ENCODE measurements around the gene KIF5C.

KIF5C gene

DNA sequence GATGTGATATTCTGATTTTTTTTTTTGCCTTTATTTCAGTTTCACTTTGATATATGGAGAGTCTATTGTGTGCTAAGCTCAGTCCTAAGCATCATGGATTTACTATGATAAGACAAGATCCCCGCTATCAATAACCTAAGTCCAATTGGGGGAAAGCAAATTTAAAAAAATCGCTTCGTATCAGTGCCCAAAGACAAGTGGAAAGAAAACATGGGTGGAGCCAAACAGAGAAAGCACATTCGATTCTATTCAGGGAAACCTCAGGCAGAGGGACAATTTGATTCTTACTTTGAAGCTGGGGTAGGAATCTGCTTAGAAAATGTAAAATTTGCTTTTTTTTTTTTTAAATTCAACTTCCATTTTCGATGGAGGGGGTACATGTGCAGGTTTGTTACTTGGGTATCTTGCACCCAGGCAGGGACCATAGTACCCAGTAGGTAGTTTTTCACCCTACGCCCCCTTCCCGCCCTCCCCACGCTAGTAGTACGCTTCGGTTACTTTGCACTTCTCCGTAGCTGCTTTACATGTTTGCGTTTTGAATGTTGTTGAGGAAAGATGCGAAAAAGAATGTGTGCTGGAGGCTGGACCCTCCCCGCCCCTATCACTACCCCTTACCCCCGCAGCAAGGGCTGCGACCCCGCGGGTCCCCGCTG, 12.4 kb downstream of the KIF5C start:
- no peak for DNase-seq (ENCODE audit: low spot score)

- peak; percentile 28 for DNase-seq (ENCODE audit: low spot score)
Measured at GRCh38 chr2:148888003-148888501, 13.0 kb downstream of the KIF5C start.

DNA sequence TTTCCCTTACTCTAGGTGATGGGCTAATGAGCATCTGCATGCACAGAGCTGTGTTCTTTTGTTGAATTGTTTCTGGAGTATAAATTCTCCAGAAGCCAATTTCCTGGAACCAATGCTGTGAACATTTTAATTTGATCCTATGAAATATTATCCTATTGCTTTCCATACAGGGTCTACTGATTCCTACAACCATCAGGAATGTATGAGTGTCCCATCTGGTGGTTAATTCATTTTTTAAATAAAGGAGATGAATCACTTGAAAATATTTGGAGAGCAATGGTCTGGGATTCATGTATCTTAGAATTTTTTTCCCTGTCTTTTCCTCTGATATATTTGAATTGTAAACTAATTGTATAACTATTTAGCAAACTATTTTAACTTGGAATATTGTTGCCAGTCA, 14.0 kb downstream of the KIF5C start:
- DNase-seq (ENCODE audit: low spot score), result no peak

DNA sequence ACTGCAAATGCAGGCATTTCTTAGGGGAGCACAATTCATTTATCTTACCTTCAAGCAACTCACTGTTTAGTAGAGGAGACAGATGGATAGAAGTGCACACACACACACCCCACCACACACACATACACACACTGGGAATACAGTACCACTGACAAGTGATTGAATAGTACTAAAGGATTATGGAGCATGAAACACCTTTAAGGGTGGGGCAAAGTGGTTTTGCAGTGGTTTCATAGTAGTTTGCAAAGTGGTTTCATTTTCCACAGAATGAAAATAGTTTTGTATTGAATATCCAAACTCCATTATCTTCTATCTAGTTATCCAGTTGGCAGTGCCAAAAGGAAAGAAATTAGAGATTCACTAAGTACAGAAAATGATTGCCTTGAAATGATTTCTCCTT, 18.9 kb downstream of the KIF5C start:
- DNase-seq (ENCODE audit: low spot score), result no peak

DNA sequence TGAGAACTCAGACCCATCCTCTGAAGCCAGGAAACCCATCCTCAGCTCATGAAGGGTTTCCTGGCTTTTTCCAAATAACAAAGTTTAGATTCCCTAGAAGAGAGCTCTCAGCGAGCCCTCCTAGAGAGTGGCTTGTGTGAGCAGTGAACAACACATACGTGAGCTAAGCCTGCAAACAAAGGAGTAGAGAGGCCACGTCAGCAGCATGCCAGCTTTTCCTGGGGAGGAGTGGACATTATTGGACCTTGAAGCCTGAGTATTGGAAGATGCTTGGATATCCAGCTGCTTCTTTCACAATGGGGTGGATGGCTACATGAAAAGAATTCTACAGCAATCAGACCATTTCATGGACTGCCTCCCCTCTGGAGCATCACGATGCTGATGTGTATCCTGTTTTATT, 21.1 kb downstream of the KIF5C start:
- DNase-seq (ENCODE audit: low spot score), result no peak

DNA sequence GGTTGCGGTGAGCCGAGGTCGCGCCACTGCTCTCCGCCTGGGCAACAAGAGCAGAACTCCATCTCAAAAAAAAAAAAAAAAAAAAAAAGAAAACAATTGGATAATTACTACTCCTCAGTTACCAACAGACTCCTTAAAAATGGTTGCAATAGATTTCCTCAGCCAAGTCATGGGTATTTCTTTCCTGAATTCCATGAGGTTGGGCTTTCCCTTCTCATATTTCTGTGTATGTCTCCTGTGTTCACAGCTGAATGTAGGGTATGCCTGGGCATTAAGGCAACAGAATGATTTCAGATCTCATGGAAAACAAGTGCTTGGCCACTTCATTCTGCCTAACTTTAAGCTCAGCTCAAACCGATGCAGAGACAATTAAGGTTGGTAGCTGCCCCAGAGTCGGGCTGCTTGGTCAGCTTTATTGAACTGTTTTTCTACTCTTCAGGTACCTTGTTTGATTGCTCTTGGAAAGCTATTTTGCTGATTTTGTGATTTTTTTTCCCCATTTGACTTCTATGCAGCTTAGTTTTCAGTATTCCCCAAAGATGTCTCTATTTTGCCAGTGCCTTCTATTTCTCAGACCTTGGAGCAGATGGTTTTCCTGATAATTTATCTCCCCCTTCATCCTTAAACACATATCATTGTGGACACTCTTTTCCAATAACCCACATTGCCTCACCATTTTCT, 24.8 kb downstream of the KIF5C start:
- no peak for DNase-seq (ENCODE audit: low spot score)

GRCh38 chr2:148900350-148900837, 25.4 kb downstream of the KIF5C start:
- no peak for DNase-seq (ENCODE audit: low spot score)

DNA sequence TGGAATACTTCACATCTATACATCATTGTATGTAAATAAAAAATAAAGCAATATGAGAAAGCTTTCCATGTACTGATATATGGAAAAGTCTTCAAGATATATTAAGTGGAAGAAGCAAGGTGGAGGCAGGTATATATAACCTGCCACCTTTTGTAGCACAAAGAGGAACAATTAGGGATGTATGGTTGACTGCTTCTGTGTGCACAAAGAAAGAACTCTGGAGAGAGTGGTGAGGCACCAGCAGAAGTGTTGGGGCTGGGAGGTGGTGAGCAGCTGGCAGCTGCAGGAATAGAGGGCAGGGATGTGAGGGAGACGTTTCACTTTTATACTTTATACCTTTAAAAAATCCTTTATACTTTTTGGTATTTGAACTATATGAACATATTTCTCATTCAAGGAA, 26.1 kb downstream of the KIF5C start:
- DNase-seq (ENCODE audit: low spot score), result no peak

GRCh38 chr2:148902798-148903197, 27.8 kb downstream of the KIF5C start:
- DNase-seq (ENCODE audit: low spot score), result no peak

DNA sequence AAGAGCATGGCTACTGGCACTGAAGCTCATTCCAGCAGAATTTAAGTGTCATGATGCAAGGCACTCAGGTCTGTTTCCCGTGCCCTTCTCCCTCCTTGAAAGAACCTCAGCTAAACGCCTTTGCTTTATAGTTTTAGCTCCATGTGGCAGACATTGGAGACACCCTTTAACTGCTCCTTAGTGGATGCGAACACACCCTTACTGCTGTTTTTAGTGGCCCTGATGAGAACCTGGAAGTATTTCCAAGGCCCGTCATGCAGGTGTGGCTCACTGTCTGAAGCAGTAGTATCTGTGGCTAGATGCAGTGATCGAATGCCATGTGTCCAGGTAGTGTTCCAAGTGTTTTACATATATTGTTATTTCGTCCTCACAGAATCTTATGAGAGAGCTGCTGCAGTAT, 28.3 kb downstream of the KIF5C start:
- DNase-seq (ENCODE audit: low spot score), result no peak

GRCh38 chr2:148903979-148904378, 29.0 kb downstream of the KIF5C start:
- DNase-seq (ENCODE audit: low spot score), result no peak

GRCh38 chr2:148906124-148906523, 31.1 kb downstream of the KIF5C start:
- DNase-seq (ENCODE audit: low spot score), result no peak

- no peak for DNase-seq (ENCODE audit: low spot score)
Measured at GRCh38 chr2:148907085-148907785, 32.2 kb downstream of the KIF5C start.

DNA sequence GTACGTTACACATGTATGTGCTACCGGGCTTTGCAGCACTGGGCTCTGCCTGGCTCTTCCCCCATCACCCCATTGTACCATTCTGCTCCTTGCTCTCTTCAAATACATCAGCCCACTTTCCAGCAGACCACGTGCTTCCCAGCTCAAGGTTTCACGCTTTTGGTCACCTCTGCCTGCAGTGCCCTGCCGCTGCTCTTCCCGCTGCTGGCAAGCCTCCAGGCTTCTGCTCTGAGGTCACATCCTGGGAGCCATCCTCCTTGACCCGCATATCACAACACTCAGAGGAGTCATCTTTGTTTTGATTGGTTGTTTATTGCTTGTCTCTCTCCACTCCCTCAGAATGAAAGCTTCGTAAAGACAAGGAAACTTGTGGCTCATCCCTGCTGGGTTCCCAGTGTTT, 34.1 kb downstream of the KIF5C start:
- peak; percentile 42 for DNase-seq (ENCODE audit: low spot score)

DNA sequence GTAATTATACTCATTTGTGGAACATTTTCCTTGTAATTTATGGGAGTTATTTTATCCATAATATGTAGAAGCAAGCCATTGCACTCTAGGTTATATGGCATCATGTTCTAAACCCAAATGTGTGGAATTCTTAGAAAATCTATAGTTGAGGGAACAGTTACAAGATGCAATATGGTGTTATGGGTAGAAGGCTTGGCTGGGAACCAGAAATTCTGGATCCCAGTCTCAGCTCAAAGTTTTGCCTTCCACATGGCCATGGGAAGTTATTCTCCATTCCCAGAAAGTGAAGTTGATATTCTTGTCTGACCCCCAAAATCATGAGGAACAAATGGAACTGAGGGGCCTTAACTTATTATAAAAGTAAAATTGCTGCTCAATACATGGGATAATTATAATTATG, 38.0 kb downstream of the KIF5C start:
- no peak for DNase-seq (ENCODE audit: low spot score)

GRCh38 chr2:148913492-148913891, 38.5 kb downstream of the KIF5C start:
- no peak for DNase-seq (ENCODE audit: low spot score)

- DNase-seq (ENCODE audit: low spot score), result peak; percentile 61
Measured at GRCh38 chr2:148914463-148914862, 39.4 kb downstream of the KIF5C start.

- DNase-seq (ENCODE audit: low spot score), result no peak
Measured at GRCh38 chr2:148917431-148917830, 42.4 kb downstream of the KIF5C start.

DNA sequence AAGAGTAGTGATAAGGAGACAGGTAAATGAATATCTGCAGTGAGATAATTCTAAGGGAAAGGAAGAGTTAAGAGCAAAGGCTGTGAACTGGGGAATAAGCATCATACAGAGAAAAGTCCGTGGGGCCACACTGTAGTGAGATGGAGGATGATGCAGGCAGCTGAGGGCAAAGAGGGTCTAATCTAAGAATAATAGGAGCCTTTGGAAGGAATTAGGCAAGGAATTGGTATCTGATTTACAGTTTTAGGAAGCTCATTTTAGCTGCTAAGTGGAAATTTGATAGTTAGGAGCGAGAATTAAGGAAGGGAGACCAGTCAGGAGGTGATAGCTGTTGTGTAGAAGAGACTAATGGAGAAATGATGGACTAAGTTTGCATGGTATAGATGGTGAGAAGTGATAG, 43.5 kb downstream of the KIF5C start:
- no peak for DNase-seq (ENCODE audit: low spot score)

DNA sequence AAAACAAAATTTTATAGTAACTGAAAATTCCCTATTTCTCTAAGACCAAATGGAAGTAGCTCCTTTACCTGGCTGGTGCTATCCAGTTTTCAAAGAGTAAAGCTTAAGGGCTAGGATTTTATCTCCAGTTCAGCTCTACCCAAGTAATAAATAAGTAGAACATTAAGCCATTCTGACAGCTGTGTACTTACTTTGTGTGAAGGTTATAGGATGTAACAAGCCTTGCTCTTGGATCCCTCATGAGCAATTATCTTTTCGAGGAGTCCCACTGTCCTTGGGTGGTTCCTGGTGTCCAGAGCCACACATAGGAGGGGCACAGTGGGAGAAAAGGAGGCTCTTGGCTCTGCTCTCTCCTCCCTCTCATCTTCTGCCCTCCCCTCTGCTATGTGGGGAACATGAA, 45.5 kb downstream of the KIF5C start:
- no peak for DNase-seq (ENCODE audit: low spot score)

DNA sequence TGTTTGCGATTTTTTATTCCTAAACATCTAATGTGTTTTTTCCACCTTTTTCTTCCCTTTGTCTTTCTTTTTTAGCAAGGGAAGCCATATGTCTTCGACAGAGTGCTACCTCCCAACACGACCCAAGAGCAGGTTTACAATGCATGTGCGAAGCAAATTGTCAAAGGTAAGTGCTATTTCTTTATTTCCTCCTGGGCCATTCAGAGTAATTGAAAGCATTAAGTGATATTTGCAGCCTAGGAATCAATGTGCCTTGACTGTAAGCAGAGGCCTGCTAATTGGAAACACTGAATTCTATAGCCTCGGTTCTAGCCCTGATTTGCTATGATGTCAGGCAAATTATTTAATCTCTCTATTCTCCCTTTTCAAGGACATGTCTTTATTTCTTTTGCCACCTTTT, 47.0 kb downstream of the KIF5C start:
- no peak for DNase-seq (ENCODE audit: low spot score)

DNA sequence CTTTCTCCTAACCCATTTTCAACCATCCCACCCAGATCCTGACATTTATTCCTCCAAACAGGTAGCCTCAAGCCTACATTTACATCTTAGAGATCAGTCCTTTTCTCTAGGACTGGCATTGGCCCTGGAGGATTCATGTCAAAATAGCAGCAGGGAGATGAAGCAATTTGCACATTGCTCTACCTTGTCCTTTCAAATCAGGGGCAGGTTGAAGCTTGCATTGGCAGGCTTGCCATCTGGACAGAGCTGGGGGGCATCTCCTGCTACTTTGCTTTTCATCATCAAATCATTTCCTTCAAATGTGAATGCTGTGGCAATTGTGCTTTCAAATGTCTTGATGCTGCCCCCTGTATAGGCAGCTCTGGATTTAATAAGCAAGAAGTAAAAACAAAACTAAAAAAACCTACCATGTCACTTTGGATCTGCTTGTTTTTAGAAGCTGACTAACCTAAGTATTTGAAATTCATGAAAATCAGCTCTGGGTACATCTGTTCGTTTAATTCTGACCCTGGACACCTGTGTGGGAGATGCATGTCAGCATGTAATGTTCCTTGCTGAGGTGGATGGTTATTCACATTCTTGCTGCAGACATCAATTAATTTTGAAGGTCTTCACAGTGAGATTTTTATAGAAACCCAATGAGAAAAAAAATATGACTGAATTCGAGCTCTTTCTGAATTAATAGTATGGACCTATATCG, 47.9 kb downstream of the KIF5C start:
- no peak for DNase-seq (ENCODE audit: low spot score)
